GM12873 (cell line): Measurements from ENCODE around the gene SCAI.

Experiments used
- TF ChIP-seq, protein P1 (sequence below): IDR thresholded peaks from 2 replicates; pipeline ENCODE4 v1.5.1; 2012; ENCODE audit warnings: low read depth, mild to moderate bottlenecking, moderate library complexity, low read length, control low read depth; ENCODE audit not compliant: insufficient read depth; ENCODE audit errors: missing control alignments

The SCAI gene

DNA sequence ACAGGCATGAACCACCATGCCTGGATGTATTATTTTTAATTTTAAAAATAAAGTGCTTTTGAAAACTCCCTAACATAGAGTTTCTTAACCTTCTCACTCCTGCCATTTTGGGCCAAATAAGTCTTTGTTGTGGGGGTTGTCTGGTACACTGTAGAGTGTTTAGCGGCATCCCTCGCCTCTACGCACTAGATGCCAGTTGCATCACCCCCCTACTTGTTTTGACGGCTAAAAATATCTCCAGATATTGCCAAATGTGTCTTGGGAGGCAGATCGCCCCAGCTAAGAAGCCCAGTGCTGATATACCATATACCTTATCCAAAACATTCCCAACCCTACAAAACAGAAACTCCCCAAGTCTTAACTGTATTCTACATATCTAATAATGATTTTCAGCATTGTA is 54.6 kb downstream of the SCAI start:
- TF ChIP-seq, protein P1, sequence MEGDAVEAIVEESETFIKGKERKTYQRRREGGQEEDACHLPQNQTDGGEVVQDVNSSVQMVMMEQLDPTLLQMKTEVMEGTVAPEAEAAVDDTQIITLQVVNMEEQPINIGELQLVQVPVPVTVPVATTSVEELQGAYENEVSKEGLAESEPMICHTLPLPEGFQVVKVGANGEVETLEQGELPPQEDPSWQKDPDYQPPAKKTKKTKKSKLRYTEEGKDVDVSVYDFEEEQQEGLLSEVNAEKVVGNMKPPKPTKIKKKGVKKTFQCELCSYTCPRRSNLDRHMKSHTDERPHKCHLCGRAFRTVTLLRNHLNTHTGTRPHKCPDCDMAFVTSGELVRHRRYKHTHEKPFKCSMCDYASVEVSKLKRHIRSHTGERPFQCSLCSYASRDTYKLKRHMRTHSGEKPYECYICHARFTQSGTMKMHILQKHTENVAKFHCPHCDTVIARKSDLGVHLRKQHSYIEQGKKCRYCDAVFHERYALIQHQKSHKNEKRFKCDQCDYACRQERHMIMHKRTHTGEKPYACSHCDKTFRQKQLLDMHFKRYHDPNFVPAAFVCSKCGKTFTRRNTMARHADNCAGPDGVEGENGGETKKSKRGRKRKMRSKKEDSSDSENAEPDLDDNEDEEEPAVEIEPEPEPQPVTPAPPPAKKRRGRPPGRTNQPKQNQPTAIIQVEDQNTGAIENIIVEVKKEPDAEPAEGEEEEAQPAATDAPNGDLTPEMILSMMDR: no peak

DNA sequence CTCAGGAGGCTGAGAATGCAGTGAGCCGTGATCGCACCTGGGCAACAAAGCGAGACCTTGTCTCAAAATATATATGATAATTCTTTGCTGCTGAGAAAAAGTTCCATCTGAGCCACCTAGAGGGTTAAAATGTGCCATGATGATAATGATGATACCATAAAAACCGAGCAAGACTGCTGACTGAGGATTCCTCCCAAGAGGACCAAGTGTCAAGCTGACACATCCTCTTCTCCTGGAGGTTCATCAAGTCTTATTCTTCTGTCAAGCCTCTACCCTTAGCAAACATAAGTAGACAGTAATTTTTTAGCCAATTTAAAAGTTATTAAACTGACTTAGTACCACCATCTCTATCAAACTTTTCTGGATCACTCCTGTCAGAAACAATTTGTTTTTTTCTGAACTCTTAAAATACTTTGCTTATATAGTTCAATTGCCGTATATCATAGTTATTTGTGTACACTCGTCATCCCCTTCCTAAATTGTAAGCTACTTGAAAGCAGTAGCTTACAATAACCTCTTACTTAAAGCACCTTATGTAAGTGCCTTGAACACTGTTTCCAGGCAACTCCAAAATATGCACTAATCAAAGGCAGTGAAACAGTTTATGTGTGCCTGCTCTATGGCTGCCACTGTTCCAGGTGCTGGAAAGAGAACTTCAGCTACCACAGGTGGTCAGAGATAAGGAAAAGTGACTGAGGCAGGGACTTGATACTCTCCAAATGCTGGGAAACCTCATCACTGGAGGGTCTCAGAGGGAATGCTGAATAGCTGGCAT is 57.4 kb downstream of the SCAI start:
- TF ChIP-seq, protein P1: no peak

DNA sequence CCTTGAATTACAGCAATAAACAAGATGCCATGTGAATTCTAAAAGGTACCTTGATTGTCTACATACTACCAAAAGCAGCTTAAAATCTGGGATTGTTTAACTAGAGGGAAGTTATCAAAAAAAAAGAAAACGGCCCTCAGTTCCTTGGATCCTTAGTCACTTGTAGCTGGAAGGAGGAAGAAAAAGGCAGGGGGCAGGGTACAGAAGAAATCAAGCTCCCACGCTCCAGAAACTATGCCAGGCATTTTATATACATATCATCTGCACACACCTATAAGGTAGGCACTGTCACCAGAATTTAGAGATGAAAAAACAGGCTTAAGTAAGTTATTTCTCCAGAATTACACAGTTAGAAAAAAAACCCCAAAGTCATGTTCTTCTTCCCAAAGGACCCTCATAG is 63.4 kb downstream of the SCAI start:
- TF ChIP-seq, protein P1: no peak

DNA sequence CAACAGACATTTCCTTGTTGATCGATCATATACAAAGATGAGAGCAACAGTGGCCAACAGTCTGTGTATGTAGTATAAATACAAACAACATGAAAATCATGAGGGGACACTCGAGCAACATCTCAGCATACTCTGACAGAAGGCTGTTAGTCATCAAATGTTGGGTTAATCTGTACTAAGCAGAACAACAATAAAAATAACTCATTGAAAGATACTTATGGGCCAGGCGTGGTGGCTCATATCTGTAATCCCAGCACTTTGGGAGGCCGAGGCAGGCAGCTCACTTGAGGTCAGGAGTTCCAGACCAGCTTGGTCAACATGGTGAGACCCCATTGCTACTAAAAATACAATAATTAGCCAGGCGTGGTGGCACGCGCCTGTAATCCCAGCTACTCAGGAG is 67.3 kb downstream of the SCAI start:
- TF ChIP-seq, protein P1: no peak

DNA sequence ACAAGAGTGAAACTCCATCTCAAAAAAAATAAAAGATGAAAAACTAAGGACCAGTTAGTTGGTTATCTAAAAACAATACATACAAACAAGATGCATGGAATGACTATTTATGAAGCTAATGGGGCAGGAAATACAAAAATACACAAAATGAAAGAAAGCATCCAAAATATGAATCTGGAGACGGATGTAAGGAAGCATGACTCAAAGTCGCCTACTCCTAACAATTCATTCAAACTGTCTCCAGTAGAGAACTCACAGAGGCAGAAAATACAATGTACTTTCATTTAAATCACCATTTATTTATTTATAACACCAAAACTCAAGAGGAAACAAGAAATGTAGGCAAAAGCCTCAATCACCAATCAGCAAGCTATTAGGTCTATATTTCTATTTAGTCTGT is 68.4 kb downstream of the SCAI start:
- TF ChIP-seq, protein P1: no peak

DNA sequence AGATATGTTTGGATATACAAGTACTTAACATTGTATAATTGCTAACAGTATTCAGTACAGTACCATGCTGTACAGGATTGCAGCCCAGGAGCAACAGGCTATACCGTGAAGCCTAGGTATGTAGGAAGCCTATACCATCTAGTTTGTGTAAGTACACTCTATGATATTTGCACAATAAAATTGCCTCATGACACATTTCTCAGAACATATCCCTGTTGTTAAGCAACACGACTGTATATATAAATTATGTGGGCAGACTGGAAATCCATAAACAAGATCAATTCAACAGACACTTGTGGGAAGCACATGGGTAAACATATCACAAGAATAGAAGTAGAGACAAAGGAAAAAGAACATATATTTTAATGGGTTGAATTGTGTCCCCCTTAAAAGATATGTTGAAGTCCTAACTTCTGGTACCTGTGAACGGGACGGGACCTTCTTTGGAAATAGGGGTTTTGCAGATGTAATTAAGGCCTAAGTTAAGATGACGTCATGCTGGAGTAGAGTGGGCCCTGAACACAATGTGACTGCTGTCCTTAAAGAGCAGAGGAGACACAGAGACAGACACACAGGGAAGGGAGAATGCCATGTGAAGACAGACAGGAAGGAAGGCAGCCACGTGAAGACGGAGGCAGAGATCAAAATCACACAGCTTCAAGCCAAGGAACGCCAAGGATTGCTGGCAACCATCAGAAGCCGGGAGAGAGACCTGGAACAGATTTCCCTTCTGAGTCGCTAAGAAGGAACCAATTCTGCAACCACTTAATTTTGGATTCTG is 76.3 kb downstream of the SCAI start:
- TF ChIP-seq, protein P1: no peak

DNA sequence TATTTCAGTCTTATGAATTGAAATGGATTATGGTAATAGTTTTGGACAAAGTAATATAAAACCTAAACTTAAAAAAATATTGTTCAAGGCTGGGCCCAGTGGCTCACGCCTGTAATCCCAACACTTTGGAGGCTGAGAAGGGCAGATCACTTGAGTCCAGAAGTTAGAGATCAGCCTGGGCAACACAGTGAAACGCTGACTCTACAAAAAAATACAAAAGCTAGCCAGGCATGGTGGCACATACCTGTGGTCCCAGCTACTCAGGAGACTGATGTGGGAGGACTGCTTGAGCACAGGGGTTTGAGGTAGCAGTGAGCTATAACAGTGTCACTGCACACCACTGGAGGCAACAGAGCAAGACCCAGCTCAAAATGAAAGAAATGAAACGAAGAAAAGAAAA is 81.9 kb downstream of the SCAI start:
- TF ChIP-seq, protein P1: no peak
